Suprapubic skin (tissue), 4 donors: Measurements from ENCODE around the gene KIF16B.

Experiments used
- EP300 ChIP-seq: sonication (generic); formaldehyde crosslinking; IDR thresholded peaks from one replicate; pipeline ENCODE4 v1.6.1; 2017; ENCODE audit warnings: antibody characterized with exemption
- POLR2A ChIP-seq, 2 donors: fragments of 450-650 bp; IDR thresholded peaks; one replicate each; pipeline ENCODE4 v1.6.1; 2017; ENCODE audit warnings: antibody characterized with exemption in 2 of 2, mild to moderate bottlenecking in 2 of 2, moderate library complexity in 2 of 2
- POLR2AphosphoS5 ChIP-seq, 3 donors: sonication (generic); formaldehyde crosslinking; IDR thresholded peaks; one replicate each; pipeline ENCODE4 v1.6.1; 2017; ENCODE audit warnings: antibody characterized with exemption in 3 of 3
- TF ChIP-seq, protein P1 (sequence below), 2 donors: fragments of 200-600 bp in 1 of 2; fragments of 450-650 bp in 1 of 2; sonication (generic) in 1 of 2; IDR thresholded peaks; one replicate each; pipeline ENCODE4 v1.5.1; 2016 to 2019; ENCODE audit warnings: antibody characterized with exemption in 2 of 2, mild to moderate bottlenecking in 1 of 2, moderate library complexity in 1 of 2

DNA sequence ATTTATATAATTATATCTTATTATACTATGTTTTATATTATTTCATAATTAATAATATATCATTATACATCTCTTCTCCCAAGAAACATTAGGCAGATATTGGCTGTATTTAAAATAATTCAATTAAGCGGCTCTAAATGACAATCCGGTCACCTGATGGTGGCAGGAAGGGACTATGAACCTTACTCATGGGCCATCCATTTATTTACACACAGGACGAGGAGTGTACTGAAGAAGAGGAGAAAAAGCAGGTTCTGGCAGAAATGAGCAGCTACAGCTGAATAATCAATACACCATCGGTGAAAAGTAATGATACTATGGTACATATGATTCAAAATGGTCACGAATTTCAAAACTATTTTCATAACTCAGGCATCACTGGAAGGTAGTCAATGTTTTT lies 277.7 kb downstream of the KIF16B start:
- TF ChIP-seq POLR2A (IDR thresholded peaks at IDR 0.05) = no peak
- TF ChIP-seq, protein P1, sequence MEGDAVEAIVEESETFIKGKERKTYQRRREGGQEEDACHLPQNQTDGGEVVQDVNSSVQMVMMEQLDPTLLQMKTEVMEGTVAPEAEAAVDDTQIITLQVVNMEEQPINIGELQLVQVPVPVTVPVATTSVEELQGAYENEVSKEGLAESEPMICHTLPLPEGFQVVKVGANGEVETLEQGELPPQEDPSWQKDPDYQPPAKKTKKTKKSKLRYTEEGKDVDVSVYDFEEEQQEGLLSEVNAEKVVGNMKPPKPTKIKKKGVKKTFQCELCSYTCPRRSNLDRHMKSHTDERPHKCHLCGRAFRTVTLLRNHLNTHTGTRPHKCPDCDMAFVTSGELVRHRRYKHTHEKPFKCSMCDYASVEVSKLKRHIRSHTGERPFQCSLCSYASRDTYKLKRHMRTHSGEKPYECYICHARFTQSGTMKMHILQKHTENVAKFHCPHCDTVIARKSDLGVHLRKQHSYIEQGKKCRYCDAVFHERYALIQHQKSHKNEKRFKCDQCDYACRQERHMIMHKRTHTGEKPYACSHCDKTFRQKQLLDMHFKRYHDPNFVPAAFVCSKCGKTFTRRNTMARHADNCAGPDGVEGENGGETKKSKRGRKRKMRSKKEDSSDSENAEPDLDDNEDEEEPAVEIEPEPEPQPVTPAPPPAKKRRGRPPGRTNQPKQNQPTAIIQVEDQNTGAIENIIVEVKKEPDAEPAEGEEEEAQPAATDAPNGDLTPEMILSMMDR (IDR thresholded peaks at IDR 0.05) = no peak
- no peak for TF ChIP-seq POLR2AphosphoS5 (IDR thresholded peaks at IDR 0.05)
- TF ChIP-seq EP300 = no peak
